CMK (cell line): Measurements from ENCODE around the gene RAP1GAP.
"Not testable (repeated sequence)": the region's sequence is repeated elsewhere in the genome, so short reads cannot be mapped to it uniquely, and the experiment has no call there.

Source experiments
- DNase-seq: peaks from one replicate; pipeline ENCODE4 v3.0.0-alpha.2; 2010; ENCODE audit warnings: low read depth

RAP1GAP gene

DNA sequence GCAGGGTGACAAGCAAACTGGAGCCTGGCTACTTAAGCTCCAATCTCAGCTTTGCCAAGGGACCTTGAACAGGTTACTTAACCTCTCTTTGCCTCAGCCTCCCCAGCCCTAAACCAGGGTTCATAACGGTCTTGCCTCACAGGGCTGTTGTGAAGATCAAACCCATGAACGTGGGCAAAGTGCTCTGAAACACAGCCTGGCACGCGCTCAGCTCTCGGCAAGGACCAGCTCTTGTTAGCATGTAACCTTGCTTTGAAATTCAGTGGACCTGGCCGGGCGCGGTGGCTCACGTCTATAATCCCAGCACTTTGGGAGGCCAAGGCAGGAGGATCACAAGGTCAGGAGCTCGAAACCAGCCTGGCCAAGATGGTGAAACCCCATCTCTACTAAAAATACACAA is 24.8 kb downstream of the RAP1GAP start:
- DNase-seq = no peak

DNA sequence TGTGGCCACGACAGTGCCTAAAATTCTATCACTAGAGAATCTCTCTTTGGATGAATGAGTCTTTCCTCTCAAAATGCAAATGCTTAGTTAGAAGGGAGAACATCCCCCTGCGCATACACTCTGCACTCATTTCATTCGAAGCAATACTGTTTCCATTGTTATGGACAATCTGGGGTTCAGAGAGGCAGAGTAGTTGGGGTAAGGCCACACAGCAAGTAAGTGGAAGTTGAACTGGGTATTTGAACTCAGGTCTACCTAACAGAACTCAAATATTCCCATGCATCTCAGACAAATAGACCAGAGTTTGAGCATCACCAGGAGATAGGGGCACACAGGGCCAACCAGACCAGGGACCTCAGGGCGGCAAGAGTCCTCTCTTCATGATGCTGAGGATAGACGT is 25.5 kb downstream of the RAP1GAP start:
- no peak for DNase-seq

DNA sequence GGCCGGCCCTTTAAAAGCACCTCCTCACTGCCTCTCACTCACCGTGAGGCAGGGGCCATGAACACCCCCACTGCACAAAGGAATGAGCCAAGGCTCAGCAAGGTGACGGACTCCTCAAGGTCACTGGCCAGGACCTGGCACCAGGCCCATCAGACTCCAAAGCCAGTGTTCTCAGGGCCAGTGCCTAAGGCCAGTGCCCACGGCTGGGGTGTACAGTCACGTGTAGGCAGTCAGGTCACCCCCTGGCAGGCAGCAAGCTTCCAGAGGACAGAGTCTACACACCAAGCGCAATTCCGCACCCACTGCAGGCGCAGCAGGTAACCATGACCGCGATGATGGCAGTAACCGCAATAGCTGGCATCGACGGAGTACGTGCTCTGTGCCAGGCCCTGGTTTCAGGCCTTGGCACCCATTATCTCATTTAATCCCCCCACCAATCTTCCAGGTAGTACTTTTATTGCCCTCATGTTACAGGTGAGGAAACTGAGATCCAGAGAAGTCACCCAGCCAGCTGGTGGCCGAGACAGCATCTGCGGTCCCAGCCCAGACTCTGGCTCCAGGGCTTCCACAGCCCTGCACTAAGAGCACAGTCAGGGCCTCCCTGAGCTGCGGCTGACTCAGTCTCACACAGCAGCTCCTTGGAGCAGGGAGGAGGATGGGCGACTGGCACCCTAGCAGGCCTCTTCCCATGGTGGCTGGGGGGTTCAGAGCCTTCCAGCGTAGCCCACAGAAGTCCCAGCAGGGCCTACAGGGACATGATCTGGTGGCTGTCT is 27.0 kb downstream of the RAP1GAP start:
- DNase-seq = no peak

DNA sequence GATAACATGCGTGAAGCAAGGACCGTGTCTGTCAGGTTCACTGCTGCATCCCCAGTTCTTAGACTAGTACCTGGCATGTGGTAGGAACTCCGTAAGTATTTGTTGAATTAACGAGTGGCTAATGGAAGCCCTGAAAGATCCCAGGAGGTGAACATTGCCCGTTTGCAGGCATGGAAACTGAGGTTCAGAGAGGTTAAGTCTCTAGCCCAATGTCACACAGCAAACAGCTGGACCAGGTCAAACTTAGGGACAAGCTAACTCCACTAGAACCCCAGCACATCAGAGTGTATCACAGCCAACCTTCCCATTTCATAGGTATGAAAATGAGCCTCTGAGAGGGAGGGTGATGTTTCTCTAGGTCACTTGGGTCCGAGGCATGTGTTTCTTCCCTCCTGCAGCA is 27.6 kb downstream of the RAP1GAP start:
- DNase-seq = no peak

DNA sequence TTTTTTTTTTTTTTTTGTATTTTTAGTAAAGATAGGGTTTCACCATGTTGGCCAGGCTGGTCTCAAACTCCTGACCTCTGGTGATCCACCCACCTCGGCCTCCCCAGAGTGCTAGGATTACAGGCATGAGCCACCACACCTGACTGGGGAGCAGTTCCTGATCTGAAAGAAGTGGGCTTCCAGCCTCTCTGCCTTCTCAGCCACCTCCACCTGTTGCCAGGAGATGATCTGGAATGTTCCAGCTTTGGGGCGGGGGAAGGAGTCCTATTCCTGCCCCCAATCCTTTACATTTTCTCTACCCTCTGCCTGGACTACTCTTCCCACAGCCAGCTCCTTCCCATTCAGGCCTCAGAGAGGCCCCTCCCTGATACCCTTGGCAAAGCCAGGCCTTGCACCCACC is 28.1 kb downstream of the RAP1GAP start:
- DNase-seq = no peak

DNA sequence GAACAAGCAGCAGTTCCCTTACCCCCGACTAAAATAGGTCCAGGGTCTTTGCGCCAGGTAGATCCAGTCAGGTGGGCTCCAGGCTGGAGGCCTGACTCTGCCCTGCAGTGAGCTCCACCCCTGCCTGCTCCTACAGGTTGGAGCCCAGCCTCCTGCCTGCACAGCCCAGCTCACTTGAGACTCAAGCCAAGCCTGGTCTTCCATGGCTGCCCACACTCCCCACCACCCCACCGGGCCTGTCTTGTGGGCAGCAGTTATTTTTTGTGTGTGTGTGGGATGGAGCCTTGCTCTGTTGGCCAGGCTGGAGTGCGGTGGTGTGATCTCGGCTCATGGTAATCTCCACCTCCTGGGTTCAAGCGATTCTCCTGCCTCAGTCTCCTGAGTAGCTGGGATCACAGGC is 28.5 kb downstream of the RAP1GAP start:
- no peak for DNase-seq

DNA sequence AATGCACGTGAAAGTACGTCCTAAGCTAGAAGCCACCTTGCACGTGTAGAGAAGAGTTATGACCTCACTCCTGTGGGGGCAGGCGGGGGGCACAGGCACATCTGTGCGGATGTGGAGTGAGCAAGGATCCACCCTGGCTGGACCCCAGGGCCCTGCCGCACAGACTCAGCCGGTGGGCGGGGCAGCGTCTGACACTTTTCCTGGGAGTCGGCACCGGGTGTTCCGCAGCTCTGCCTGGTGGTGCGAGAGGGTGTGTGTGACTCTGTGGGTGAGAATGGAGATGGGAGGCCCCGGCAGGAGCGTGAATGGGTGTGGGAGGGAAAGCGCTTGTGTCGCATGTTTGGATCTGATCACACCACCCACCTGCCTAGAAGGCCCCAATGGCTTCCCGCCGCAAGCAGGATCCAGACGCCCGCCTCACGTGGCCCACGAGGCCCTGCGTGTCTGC is 29.5 kb downstream of the RAP1GAP start:
- no peak for DNase-seq

DNA sequence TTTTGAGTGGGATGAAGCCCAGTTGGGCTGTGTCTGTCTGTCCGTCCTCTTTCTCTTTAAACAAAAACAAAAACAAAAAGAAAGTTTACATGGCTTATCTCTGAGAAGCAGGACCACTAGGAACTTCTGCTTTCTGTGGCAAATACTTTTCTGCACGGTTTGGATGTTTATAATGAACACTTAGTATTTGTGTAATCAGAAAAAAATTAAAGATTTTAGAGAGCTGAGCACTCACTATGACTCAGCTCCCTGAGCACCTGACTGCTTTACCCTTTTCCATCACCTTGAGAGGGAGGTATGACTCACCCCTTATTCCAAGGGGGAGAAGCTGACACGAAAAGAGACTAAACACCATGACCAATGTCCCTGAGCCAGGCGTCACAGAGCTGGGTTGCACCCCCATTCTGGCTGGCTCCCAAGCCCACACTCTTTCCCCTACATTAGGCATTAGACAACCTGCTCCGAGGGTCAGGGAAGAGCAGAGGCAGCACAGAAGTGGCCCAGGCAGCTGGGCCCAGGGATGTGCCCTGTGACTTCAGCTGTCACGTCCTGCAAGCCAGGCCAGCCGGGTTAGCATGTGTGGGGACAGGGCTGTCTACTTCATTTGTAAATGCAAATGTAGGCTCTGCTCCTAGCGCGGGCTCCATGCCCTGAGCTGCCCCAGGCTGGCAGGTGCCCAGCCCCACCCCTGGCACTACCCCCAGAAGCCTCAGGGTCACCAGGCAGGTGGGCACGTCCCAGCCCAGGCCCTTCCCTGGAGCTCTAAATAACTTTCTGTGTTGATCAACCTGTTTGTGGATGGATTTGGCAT is 30.4 kb downstream of the RAP1GAP start:
- no peak for DNase-seq

DNA sequence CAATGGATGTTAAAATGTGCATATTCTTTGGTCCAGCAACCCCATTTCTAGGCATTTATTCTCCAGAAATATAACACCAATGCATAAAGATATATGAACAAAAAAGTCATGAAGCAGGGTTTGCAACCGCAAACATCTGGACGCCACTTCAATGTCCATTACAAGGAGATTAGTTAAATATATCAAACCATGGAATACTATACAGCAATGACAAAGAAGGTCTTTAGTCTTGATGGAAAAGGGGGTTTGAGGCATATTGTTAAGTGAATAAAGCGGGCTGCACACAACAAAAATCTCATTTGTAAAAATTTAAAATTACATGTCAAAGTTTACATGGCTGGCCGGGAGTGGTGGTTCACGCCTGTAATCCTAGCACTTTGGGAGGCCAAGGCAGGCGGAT is 31.6 kb downstream of the RAP1GAP start:
- no peak for DNase-seq

DNA sequence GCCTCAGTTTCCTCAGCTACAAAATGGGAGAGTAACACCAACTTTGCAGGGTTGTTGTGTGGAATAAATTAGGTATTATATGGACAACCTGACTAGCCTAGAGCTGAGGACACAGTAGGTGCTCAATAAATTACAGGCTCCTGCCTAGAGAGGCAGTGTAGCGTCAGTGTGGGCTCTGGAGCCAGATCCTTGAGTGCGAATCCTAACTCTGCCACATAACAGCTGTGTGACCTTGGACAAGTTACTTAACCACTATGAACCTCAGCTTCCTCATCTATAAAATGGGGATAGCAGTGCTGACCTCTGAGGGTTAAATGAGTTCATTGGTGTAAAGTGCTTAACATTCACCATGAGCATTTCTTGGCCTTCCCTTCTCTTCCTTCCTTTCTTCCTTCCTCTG is 33.1 kb downstream of the RAP1GAP start:
- DNase-seq = no peak

DNA sequence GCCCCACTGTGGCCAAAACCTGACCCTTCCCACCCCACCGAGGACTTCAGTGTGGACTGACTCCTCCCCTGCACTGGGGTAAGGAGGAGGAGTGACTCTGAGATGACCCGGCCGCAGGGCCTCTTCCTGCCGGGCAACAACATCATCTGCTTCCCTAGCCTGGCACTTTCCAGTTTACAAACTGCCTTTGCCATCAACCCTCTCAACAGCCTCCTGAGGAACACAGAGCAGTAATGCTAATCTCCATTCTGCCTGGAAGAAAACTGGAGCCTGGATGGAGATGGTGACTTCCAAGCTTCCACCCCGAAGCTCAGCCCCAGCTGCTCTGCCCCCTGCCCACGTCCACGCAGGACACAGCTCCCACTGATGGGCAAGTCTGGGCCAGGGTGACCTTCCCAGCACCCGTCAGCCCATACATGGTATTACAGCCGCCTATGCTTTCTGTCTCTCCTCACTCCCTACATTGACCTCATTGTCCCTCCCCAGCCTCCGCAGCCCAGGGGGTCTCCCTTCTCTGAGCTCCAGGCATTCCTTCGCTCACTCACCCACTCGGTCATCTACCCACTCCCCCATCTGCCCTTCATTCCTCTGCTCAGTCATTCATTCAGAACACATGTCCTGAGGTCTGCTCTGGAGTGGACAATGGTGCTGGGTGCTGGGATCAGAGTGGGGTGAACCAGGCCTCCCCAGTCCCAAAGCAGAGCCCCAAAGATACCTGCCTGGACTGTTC is 34.2 kb downstream of the RAP1GAP start:
- no peak for DNase-seq

DNA sequence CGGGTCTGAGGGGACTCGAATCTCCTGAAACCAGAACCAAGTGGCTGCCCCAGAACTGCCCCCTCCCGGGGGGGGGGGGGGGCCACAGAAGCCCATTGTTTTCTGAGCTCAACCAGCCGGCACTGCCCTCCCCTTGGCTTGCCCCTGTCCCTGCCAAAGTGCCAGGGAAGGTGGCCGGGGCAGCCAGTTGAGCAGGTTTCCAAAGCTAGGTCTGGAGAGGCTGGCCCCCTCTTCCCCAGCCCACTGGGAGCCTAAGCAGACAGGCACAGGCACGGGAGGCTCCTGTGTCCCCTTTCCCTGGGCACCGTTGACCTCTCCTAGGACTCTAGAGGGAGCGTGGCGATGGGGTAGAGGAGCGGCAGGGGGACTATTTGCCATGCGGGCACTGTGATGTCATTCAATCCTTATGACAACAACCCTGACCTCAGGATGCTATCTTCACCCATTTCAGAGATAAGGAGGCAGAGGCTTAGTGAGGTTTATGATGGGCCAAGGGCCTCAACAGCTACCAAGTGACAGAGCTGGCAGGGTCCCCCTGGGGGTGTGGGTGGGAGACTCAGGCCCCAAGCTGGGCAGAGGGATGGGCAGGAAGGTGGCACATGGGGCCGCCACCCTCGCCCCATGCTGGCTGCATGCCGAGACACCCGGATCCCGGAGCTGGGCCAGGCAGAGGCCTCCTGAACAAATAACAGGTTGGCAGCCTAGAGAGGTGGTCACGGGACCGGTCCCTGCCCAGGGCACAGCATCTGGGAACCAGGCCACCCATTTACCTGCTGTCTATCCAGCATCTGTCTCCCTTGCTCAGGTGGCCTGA is 35.0 kb downstream of the RAP1GAP start:
- no peak for DNase-seq

DNA sequence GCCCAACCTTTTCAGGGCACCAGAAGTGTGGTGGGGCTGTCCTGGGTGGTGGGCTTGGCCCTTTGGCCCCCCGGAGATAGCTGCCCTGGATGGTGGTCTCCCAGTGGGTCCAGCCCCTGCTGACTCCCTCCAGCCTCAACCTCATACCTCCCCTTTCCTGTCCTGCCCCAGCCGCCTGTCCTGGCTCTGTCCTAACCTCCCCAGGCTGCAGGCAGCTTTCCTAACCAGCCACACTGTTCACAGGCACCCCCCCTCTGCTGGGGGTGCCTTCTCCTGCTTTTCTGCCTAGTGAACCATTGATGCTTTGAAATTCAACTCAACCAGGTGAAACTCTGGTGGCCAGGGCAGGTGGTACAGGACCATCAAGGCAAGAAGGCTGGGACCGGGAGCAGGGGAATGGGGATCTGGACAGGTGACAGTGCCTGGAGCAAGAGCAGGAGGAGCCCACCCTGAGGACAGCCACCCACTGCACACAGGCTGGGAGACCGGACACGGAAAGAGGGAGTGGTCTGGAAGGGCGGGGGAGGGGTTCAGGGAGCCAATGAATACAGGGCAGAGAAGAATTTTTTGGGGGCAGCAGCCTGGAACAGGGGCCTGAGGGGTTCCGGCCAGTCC is 35.9 kb downstream of the RAP1GAP start:
- DNase-seq = no peak

DNA sequence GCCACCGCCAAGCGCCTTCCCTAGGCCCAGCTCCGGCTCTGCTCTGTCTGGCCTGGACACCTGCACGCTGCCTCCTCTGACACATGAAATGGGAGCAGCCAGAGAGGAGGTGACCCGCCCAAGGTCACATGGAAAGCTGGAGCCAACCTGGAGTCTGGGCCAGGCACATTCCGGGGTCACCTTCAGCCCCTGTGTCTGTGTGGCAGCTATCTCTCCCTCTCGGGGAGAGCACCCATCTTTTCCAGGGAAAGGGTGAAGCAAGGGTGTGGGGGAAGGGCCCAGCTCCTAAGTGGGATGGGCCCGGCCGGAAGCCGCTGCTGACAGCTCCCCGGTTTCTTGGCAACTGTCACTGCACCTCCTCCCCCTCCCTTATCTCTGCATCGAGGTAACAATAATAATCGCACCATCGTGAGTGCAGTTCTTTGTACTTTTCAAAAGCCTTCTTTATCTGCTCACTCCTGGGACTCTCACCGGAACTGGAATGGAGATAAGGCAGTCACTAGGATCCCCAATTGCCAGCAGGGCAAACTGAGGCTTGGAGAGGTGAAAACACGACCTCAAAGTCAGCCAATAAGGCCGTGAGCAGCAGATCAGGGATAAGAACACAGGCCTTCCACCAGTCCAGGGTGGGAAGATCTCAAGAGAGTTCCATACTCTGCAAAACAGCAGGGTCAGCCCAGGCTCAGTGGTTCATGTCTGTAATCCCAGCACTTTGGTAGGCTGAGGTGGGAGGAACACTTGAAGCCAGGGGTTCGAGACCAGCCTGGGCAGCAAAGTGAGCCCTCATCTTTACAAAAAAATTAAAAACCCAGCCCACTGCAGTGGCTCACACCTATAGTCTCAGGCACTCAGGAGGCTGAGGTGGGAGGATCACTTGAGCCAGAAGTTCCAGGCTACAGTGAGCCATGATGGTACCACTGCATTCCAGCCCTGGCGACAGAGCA is 36.9 kb downstream of the RAP1GAP start:
- no peak for DNase-seq

DNA sequence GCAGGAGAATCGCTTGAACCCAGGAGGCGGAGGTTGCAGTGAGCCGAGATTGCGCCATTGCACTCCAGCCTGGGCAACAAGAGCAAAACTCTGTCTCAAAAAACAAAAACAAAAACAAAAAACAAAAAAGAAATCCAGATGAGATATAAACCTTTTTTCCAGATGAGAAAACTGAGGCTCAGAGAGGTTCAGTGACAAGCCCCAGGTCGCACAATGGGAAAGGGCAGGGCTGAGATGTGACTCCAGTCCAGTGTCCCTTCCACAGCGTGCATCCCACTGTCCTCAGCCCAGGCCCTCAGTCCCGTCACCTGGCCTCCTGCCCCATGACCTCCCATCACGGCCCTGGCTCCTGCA is 37.6 kb downstream of the RAP1GAP start:
- not testable (repeated sequence) for DNase-seq

DNA sequence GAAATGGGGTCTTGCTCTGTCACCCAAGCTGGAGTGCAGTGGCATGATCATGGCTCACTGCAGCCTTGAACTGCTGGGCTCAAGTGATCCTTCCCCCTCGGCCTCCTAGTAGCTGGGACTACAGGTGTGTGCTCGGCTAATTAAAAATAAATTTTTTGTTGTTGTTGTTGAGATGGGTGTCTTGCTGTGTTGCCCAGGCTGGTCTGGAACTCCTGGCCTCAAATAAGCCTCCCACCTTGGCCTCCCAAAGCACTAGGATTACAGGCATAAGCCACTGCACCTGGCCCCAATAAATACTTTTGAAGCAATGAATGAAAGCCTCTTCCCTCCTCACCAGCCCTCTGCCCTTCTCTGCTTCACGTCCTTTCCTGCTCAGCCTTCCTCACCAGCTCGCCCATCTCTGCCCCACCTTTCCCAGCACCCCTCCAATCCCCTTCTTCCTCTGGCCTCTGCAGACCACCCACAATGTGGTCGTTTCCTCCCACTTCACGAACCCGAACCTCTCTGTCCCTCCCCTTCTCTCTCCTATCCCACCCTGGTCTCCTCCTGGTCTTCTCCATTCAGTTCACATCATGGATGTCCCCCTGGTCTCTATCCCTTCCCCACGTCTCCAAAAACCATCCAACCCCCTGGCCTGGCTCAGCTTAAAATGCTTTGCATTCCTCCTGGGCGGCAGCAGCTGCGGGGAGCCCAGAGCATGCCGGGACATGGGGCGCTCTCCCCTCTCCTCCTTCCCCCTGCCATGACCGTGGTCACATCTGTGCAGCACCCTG is 38.4 kb downstream of the RAP1GAP start:
- no peak for DNase-seq

DNA sequence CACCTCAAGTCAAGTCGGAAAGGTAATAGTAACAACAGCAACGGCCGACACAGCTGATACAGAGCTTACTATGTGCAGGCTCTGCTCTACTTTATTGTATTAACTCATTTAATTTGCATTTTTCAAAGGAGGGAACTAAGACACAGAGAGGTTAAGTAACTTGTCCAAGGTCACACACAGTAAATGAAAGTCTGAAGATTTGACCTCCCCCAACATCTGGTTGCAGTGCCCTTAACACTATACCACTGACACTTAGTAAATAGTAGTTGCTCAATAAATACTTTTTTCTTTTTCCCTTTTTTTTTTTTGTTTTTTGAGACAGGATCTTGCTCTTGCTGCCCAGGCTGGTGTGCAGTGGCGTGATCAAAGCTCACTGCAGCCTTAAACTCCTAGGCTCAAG is 39.2 kb downstream of the RAP1GAP start:
- DNase-seq = no peak

DNA sequence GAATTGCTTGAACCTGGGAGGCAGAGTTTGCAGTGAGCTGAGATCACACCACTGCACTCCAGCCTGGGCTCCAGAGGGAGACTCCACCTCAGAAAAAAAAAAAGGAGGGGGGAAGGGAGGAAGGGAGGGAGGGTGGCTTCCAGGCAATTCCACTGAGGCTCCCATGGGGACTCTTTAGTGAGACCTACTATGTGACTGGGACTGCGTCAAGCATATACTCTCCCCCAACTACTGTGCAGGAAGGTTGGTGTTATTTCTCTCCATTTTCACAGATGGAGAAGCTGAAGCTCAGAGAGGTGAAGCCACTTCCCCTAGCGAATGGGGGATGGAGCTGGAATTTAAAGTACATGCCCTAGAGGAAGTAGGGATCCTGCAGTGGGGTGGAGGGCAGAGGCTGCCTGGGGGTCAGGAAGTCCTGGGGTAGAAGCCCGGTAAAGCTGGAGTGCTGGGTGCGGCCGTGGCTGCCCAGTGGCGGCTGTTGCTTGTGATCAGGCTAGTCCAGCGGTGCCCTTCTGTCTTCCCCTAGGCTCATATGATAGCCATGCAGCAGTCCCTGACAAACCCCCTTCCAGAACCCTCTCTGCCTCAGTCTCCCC is 40.3 kb downstream of the RAP1GAP start:
- no peak for DNase-seq

DNA sequence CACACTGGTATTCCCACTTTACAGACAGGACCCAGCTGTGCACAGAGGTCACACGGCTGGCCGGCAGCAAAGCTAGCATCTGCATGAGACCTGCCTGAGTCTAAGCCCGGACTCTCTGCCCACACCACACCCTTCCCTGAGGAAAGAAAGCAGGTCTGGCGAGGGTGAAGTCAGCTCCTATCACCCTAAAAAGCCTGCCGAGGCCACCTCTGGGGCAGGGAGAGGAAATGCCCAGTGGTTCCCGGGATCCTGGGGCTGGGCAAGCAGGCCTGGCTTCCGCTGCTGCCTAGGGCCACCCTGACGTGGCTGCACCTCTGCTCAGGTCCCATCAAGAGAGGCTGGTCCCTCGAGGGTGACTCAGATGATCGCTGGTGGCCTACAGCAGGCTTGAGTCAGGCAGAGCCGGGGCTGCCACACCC is 42.2 kb downstream of the RAP1GAP start:
- DNase-seq = no peak
